RWPE1 (cell line): ENCODE results near the gene NUBPL.

Experiments
- CTCF ChIA-PET: fragments of 350-600 bp; sonication (Branson Sonifier 250); formaldehyde crosslinking; extraction: SDS; loops from one replicate; lab custom pipeline; 2021; lab: Yijun Ruan, JAX
- POLR2A ChIA-PET: fragments of 400-600 bp; formaldehyde crosslinking; extraction: SDS; loops from one replicate; lab custom pipeline; 2020; ENCODE audit warnings: antibody characterized with exemption; ENCODE audit not compliant: low non-redundant PET; lab: Yijun Ruan, JAX
- DNase-seq: peaks from one replicate; pipeline ENCODE4 v3.0.0; 2012; ENCODE audit warnings: low spot score
- H3K27ac ChIP-seq: fragments of 450-650 bp; 2 replicates; pipeline ENCODE4 v1.5.1; 2017
- TF ChIP-seq, protein P1 (sequence below): fragments of 450-650 bp; conservative IDR thresholded peaks from 2 replicates; pipeline ENCODE4 v1.5.1; 2017; ENCODE audit warnings: low read depth, mild to moderate bottlenecking

Gene NUBPL

DNA sequence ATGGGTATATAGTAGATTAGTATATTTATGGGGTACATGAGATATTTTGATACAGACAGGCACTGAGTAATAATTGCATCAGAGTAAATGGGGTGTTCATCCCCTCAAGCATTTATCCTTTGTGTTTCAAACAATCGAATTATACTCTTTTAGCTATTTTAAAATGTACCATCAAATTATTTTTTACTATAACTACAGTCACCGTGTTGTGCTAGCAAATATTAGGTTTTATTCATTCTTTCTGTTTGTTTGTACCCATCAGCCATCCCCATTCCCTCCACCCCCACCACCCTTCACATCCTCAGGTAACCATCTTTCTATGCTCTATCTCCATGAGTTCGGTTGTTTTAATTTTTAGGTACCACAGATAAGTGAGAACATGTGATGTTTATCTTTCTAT is 115.8 kb downstream of the NUBPL start:
- TF ChIP-seq, protein P1, sequence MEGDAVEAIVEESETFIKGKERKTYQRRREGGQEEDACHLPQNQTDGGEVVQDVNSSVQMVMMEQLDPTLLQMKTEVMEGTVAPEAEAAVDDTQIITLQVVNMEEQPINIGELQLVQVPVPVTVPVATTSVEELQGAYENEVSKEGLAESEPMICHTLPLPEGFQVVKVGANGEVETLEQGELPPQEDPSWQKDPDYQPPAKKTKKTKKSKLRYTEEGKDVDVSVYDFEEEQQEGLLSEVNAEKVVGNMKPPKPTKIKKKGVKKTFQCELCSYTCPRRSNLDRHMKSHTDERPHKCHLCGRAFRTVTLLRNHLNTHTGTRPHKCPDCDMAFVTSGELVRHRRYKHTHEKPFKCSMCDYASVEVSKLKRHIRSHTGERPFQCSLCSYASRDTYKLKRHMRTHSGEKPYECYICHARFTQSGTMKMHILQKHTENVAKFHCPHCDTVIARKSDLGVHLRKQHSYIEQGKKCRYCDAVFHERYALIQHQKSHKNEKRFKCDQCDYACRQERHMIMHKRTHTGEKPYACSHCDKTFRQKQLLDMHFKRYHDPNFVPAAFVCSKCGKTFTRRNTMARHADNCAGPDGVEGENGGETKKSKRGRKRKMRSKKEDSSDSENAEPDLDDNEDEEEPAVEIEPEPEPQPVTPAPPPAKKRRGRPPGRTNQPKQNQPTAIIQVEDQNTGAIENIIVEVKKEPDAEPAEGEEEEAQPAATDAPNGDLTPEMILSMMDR: no peak
- ChIA-PET POLR2A (no interaction called here), CTCF (no interaction called here)
- no peak for DNase-seq
- H3K27ac ChIP-seq: no peak overlapping the region

DNA sequence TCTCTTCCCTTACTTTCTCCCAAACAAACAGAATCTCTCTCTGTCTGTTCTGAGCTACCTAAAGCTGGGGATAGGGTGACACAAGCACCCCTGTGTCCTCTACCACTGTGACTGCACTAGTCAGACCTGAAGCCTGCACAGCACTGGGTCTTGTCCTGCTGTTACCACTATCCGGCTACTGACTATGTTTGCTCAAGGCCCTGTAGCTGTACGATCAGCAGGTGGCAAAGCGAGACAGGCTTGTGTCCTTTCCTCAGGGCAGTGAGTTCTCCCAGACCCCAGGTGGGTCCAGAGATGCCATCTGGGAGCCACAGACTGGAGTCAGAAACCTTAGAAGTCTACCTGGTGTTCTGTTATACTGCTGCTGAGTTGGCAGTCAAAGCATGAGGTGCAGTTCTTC is 116.4 kb downstream of the NUBPL start:
- DNase-seq: no peak
- TF ChIP-seq, protein P1: no peak
- CTCF ChIA-PET: interaction anchor here (0.6 kb wide), 1 partner anchor 74 kb away, joined by 4 read pairs; no protein-coding TSS in a partner anchor
- POLR2A ChIA-PET: no interaction called here
- H3K27ac ChIP-seq: no peak overlapping the region

DNA sequence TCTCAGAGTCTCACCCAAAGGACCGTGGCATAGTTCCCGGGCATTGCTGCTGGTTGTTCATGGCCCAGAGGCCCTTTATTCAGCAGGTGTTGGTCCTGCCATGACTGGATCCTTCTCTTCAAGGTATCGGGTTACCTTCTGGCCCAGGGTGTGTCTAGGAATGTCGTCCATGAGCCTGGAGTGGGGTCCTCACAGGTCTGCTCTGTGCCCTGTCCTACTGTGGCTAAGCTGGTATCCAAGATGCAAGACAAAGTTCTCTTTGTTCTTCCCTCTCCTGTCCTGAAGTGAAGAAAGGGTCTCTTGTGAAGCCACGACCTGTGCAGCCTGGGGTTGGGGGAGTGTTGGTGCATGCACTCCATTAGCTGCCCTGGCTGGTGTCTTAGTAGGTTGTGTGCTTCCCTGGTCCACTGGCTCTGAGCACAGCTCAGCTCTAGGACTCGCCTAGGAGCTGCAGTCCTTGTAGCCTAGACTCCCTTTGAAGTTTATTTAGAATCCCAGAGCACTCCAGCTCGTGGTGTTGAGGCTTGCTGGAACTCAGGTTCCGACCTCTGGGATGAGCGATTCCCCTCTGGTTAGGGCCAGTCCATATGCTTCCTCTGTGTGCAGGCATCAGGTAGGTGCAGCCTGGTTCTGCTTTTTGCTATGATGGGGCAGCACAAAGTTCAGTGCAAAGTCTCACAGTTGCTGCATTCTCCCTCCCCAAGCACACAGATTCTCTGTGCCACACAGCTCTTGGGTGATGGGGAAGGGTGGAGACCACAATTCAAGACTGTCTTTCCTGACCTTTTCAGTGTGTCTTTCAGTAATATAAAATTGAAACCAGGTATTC is 117.4 kb downstream of the NUBPL start:
- DNase-seq: no peak
- H3K27ac ChIP-seq: no peak overlapping the region
- TF ChIP-seq, protein P1: no peak
- CTCF ChIA-PET: interaction anchor here (0.6 kb wide), 1 partner anchor 75 kb away, joined by 4 read pairs; no protein-coding TSS in a partner anchor
- POLR2A ChIA-PET: no interaction called here

DNA sequence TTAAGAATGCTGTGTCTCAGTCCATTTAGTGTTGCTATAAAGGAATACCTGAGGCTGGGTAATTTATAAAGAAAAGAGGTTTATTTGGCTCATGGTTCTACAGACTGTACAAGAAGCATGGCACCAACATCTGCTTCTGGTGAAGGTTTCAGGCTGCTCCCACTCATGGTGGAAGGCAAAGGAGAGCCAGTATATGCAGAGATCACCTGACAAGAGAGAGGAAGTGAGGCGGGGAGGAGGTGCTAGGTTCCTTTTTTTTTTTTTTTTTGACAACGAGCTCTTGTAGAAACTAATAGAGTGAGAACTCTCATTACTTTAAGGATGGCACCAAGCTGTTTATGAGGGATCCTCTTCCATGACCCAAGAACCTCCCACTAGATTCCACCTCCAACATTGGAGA is 121.6 kb downstream of the NUBPL start:
- no peak overlapping the region for H3K27ac ChIP-seq
- ChIA-PET CTCF (interaction anchor here (0.7 kb wide), 1 partner anchor 136 kb away, joined by 3 read pairs; no protein-coding TSS in a partner anchor), POLR2A (no interaction called here)
- TF ChIP-seq, protein P1: no peak
- DNase-seq: no peak

DNA sequence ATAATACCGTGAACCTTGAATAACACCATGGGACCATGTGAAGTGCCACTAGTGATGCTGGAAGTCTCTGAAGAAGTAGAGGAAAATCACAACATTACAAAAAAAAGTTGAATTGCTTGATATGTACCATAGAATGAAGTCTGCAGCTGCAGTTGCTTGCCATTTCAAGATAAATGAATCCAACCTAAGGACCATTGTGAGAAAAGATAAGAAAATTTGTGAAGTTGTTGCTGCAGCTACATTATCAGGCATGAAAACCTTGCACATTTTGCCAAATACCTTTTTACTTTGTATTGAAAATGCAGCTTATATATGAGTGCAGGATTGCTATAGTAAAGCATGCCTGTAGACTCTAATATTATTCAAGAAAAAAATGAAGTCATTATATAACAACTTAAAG is 126.5 kb downstream of the NUBPL start:
- no peak overlapping the region for H3K27ac ChIP-seq
- CTCF ChIA-PET: interaction anchor here (0.6 kb wide), 1 partner anchor 1892 kb away, joined by 4 read pairs; no protein-coding TSS in a partner anchor
- no peak for DNase-seq
- POLR2A ChIA-PET: no interaction called here
- TF ChIP-seq, protein P1: no peak

DNA sequence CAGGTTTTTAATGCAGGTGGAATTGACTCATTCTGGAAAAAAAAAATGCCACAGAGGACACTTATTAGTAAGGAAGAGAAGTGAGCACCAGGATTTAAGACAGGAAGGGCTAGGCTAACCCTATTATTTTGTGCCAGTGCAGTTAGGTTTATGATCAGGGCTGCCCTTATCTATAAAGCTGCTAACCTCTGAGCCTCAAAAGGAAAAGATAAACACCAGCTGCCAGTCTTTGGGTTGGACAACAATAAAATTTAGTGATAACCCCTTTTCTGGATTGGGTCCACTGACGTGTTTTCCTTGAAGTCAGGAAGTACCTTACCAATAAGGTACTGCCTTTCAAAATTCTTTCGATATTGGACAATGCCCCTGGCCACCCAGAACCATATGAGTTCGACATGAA is 128.9 kb downstream of the NUBPL start:
- H3K27ac ChIP-seq: no peak overlapping the region
- TF ChIP-seq, protein P1: no peak
- DNase-seq: no peak
- POLR2A ChIA-PET: no interaction called here
- CTCF ChIA-PET: no interaction called here
